OCI-LY3 (cell line): Measurements from ENCODE around the gene KIF5C.

ENCODE experiments used
- H2AFZ ChIP-seq: fragments of 200-600, 300-600 bp; shearing (Covaris generic); 2 replicates; pipeline ENCODE4 v1.6.0; 2014; ENCODE audit warnings: antibody characterized with exemption, low read depth, low read length
- H3K27ac ChIP-seq: fragments of 200-600, 300-600 bp; sonication (generic); 2 replicates; pipeline ENCODE4 v1.5.1; 2014; ENCODE audit warnings: mild to moderate bottlenecking, low read length, moderate library complexity, mixed read lengths
- H3K27me3 ChIP-seq: fragments of 200-600, 300-600 bp; sonication (generic); 2 replicates; pipeline ENCODE4 v1.6.1; 2014; ENCODE audit warnings: low read depth, low read length, mixed read lengths
- H3K36me3 ChIP-seq: fragments of 200-600, 300-600 bp; sonication (generic); replicated peaks from 2 replicates; pipeline ENCODE3; 2014; ENCODE audit warnings: low read depth, low read length, mixed read lengths
- H3K4me1 ChIP-seq: fragments of 300-600, 200-600 bp; sonication (generic); 2 replicates; pipeline ENCODE4 v1.6.1; 2014; ENCODE audit warnings: low read length, mixed read lengths
- H3K4me2 ChIP-seq: fragments of 200-600, 300-600 bp; sonication (generic); 2 replicates; pipeline ENCODE4 v1.6.1; 2014; ENCODE audit warnings: low read length, mixed read lengths
- H3K4me3 ChIP-seq: fragments of 300-600, 200-600 bp; sonication (generic); 2 replicates; pipeline ENCODE4 v1.5.1; 2014; ENCODE audit warnings: antibody characterized with exemption, mild to moderate bottlenecking, low read length, moderate library complexity
- H3K79me2 ChIP-seq: fragments of 300-600, 200-600 bp; shearing (Covaris generic); 2 replicates; pipeline ENCODE4 v1.6.1; 2014; ENCODE audit warnings: mild to moderate bottlenecking, low read length, mixed read lengths
- H3K9ac ChIP-seq: fragments of 300-600, 200-600 bp; shearing (Covaris generic); 2 replicates; pipeline ENCODE4 v1.6.0; 2014; ENCODE audit warnings: mild to moderate bottlenecking, low read length, moderate library complexity
- H3K9me3 ChIP-seq: fragments of 200-600, 300-600 bp; shearing (Covaris generic); 2 replicates; pipeline ENCODE4 v1.6.1; 2014; ENCODE audit warnings: low read length, mixed read lengths; ENCODE audit not compliant: insufficient read depth
- H4K20me1 ChIP-seq: fragments of 200-600, 300-600 bp; sonication (generic); 2 replicates; pipeline ENCODE4 v1.6.1; 2016; ENCODE audit warnings: low read length, mixed read lengths; ENCODE audit not compliant: insufficient read depth
- CTCF ChIP-seq: fragments of 200-600, 300-600 bp; sonication (generic); IDR thresholded peaks from 2 replicates; pipeline ENCODE4 v1.5.1; 2014; ENCODE audit warnings: antibody characterized with exemption, low read length, low read depth
- EZH2phosphoT487 ChIP-seq: fragments of 200-600 bp; shearing (Covaris generic); IDR thresholded peaks from 2 replicates; pipeline ENCODE4 v1.6.1; 2018; ENCODE audit warnings: antibody characterized with exemption, mixed run types, low read depth

The KIF5C gene

GRCh38 chr2:148981324-148981723, 106.3 kb downstream of the KIF5C start:
- Histone ChIP-seq H3K9ac (no peak overlapping the region), H3K9me3 (no peaks in the 10 kb centered on the region), H2AFZ (no peak overlapping the region), H3K4me2 (no peak overlapping the region), H3K27ac (no peak overlapping the region), H3K79me2 (no peaks in the 10 kb centered on the region), H4K20me1 (no peaks in the 10 kb centered on the region), H3K4me1 (no peaks in the 10 kb centered on the region), H3K4me3 (no peak overlapping the region), H3K36me3 (no peaks in the 10 kb centered on the region), H3K27me3 (no peaks in the 10 kb centered on the region)
- TF ChIP-seq CTCF (no peak), EZH2phosphoT487 (no peak)

- Histone ChIP-seq H3K4me3 (no peak overlapping the region), H3K4me1 (no peaks in the 10 kb centered on the region), H3K9me3 (no peaks in the 10 kb centered on the region), H3K79me2 (no peaks in the 10 kb centered on the region), H3K27me3 (no peaks in the 10 kb centered on the region), H2AFZ (no peak overlapping the region), H3K27ac (no peak overlapping the region), H4K20me1 (no peaks in the 10 kb centered on the region), H3K36me3 (no peaks in the 10 kb centered on the region), H3K4me2 (no peak overlapping the region), H3K9ac (no peak overlapping the region)
- TF ChIP-seq CTCF = no peak
- no peak for TF ChIP-seq EZH2phosphoT487
Observed at GRCh38 chr2:148981781-148982180, 106.8 kb downstream of the KIF5C start.

- Histone ChIP-seq H4K20me1 (no peaks in the 10 kb centered on the region), H3K79me2 (no peaks in the 10 kb centered on the region), H3K4me3 (no peak overlapping the region), H3K9me3 (no peaks in the 10 kb centered on the region), H3K27me3 (no peaks in the 10 kb centered on the region), H3K36me3 (no peaks in the 10 kb centered on the region), H3K9ac (no peak overlapping the region), H3K4me2 (no peak overlapping the region), H3K27ac (no peak overlapping the region), H3K4me1 (no peaks in the 10 kb centered on the region), H2AFZ (no peak overlapping the region)
- TF ChIP-seq EZH2phosphoT487 = no peak
- TF ChIP-seq CTCF = no peak
Observed at GRCh38 chr2:148982282-148982681, 107.3 kb downstream of the KIF5C start.

DNA sequence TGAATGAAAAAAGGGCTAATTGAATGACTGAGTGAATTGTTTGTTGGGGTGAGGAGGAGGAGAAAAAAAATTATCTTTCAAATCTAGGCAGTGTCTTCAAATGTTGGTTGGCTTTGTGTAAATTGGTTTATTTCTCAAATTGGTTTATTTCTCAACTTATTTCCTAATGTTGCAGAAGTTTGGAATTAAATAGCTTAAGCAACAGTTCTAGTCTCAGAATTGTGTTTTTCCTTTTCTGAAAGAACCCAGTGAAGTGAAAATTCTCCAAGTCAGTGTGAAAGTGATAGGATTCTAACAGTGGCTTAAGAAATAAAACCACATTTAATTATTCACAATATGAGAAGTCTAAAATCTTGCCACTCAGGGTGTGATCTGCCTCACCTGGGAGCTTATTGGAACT, 108.9 kb downstream of the KIF5C start:
- H3K27me3 ChIP-seq = no peaks in the 10 kb centered on the region
- H3K4me3 ChIP-seq = no peak overlapping the region
- H3K4me2 ChIP-seq = no peak overlapping the region
- H3K9me3 ChIP-seq = no peaks in the 10 kb centered on the region
- no peaks in the 10 kb centered on the region for H3K79me2 ChIP-seq
- no peaks in the 10 kb centered on the region for H3K4me1 ChIP-seq
- no peak overlapping the region for H3K9ac ChIP-seq
- TF ChIP-seq EZH2phosphoT487 (no peak), CTCF (no peak)
- no peaks in the 10 kb centered on the region for H3K36me3 ChIP-seq
- no peaks in the 10 kb centered on the region for H4K20me1 ChIP-seq
- no peak overlapping the region for H2AFZ ChIP-seq
- H3K27ac ChIP-seq = no peak overlapping the region
